Fibroblast of mammary gland (primary cell): ENCODE data around the gene SPIB.

Experiments used
- DNase-seq: peaks from one replicate; pipeline ENCODE4 v3.0.0-alpha.2; 2010; ENCODE audit warnings: low read depth
- H3K4me3 ChIP-seq: 2 replicates; pipeline ENCODE4 v1.5.1; 2011; ENCODE audit warnings: low read depth, mild to moderate bottlenecking, low read length, moderate library complexity; ENCODE audit not compliant: control insufficient read depth
- CTCF ChIP-seq: conservative IDR thresholded peaks from 2 replicates; pipeline ENCODE4 v1.5.1; 2011; ENCODE audit warnings: low read depth, low read length, inconsistent platforms; ENCODE audit not compliant: control insufficient read depth, insufficient read depth

SPIB gene

GRCh38 chr19:50455992-50456391 is 37.3 kb downstream of the SPIB start:
- no peak overlapping the region for H3K4me3 ChIP-seq
- DNase-seq: no peak
- TF ChIP-seq CTCF: no peak

GRCh38 chr19:50457300-50457699 is 38.6 kb downstream of the SPIB start:
- no peak for TF ChIP-seq CTCF
- no peak overlapping the region for H3K4me3 ChIP-seq
- no peak for DNase-seq

- H3K4me3 ChIP-seq: no peak overlapping the region
- no peak for TF ChIP-seq CTCF
- DNase-seq: peak; percentile 20
These were observed 39.8 kb downstream of the SPIB start for GRCh38 chr19:50458396-50459066.

- TF ChIP-seq CTCF: no peak
- no peak overlapping the region for H3K4me3 ChIP-seq
- no peak for DNase-seq
These were observed 40.3 kb downstream of the SPIB start for GRCh38 chr19:50459067-50459456.

- no peak for TF ChIP-seq CTCF
- DNase-seq: no peak
- H3K4me3 ChIP-seq: no peak overlapping the region
These were observed 40.9 kb downstream of the SPIB start for GRCh38 chr19:50459638-50460037.

GRCh38 chr19:50460161-50460765 is 41.5 kb downstream of the SPIB start:
- peak; percentile 53 for DNase-seq
- TF ChIP-seq CTCF: no peak
- H3K4me3 ChIP-seq: no peak overlapping the region
